OCI-LY7 (cell line): ENCODE results near the gene CNOT6. TPM values are rescaled to one million over a fixed set of nuclear protein-coding genes. Genes with fewer than 3 reads are reported as not detected.

ENCODE experiments used
- BruUV-seq: library from RNA; stranded (reverse); fragments of 400-500 nt; replicated peaks from 2 replicates; lab custom pipeline; 2021; lab: Mats Ljungman, UMichigan
- CTCF ChIA-PET: fragments of 300-600 bp; sonication (Branson Sonifier 250); formaldehyde crosslinking; loops from one replicate; lab custom pipeline; 2022; ENCODE audit warnings: antibody characterized with exemption; ENCODE audit not compliant: unreplicated experiment; lab: Charles Lee
- POLR2A ChIA-PET: fragments of 300-600 bp; sonication (Branson Sonifier 250); formaldehyde crosslinking; loops from one replicate; lab custom pipeline; 2022; ENCODE audit warnings: antibody characterized with exemption; lab: Charles Lee
- DNase-seq: peaks from one replicate; pipeline ENCODE4 v3.0.0-alpha.2; 2015; ENCODE audit warnings: low spot score
- H2AFZ ChIP-seq: fragments of 200-600 bp; sonication (generic), shearing (Covaris generic); 2 replicates; pipeline ENCODE4 v1.6.1; 2014; ENCODE audit warnings: mild to moderate bottlenecking, antibody characterized with exemption, low read length, moderate library complexity
- H3K27ac ChIP-seq: fragments of 200-600 bp; sonication (generic); 2 replicates; pipeline ENCODE4 v1.5.1; 2014; ENCODE audit warnings: mixed run types, low read depth, mild to moderate bottlenecking, moderate library complexity, low read length, inconsistent platforms; ENCODE audit not compliant: poor library complexity, severe bottlenecking
- H3K36me3 ChIP-seq: fragments of 200-600 bp; sonication (generic); 2 replicates; pipeline ENCODE4 v1.6.1; 2014; ENCODE audit warnings: mild to moderate bottlenecking, antibody characterized with exemption, low read length, moderate library complexity, mixed read lengths; ENCODE audit not compliant: insufficient read depth
- H3K4me1 ChIP-seq: fragments of 200-600 bp; sonication (generic); 2 replicates; pipeline ENCODE4 v1.5.1; 2014; ENCODE audit warnings: mild to moderate bottlenecking, low read length; ENCODE audit not compliant: insufficient read depth, poor library complexity, severe bottlenecking
- H3K4me2 ChIP-seq: fragments of 200-600 bp; sonication (generic); 2 replicates; pipeline ENCODE4 v1.6.1; 2014; ENCODE audit warnings: mild to moderate bottlenecking, low read length
- H3K4me3 ChIP-seq: fragments of 200-600 bp; sonication (generic); 2 replicates; pipeline ENCODE4 v1.5.1; 2014; ENCODE audit warnings: mild to moderate bottlenecking, low read depth, low read length; ENCODE audit not compliant: poor library complexity, severe bottlenecking
- H3K79me2 ChIP-seq: fragments of 200-600 bp; sonication (generic); 2 replicates; pipeline ENCODE4 v1.6.1; 2016; ENCODE audit warnings: low read depth, mild to moderate bottlenecking, low read length, moderate library complexity, mixed read lengths; ENCODE audit not compliant: insufficient read depth
- H3K9me2 ChIP-seq: fragments of 200-600 bp; sonication (generic); 2 replicates; pipeline ENCODE4 v1.6.1; 2016; ENCODE audit warnings: mild to moderate bottlenecking, low read length, mixed read lengths; ENCODE audit not compliant: insufficient read depth
- H3K9me3 ChIP-seq: fragments of 200-600 bp; sonication (generic); 2 replicates; pipeline ENCODE4 v1.6.1; 2014; ENCODE audit warnings: mild to moderate bottlenecking, mixed run types, low read length, mixed read lengths
- H4K20me1 ChIP-seq: fragments of 200-600 bp; sonication (generic); 2 replicates; pipeline ENCODE4 v1.6.1; 2014; ENCODE audit warnings: mild to moderate bottlenecking, antibody characterized with exemption, low read length, moderate library complexity, mixed read lengths; ENCODE audit not compliant: insufficient read depth
- CTCF ChIP-seq: fragments of 200-600 bp; sonication (generic); conservative IDR thresholded peaks from 2 replicates; pipeline ENCODE4 v1.5.1; 2014; ENCODE audit warnings: mild to moderate bottlenecking, antibody characterized with exemption, low read length, moderate library complexity, mixed read lengths
- EZH2phosphoT487 ChIP-seq: fragments of 200-600 bp; sonication (generic); IDR thresholded peaks from 2 replicates; pipeline ENCODE4 v1.6.1; 2018; ENCODE audit warnings: low read depth, borderline replicate concordance, mild to moderate bottlenecking, mixed run types, antibody characterized with exemption, low read length, moderate library complexity, mixed read lengths
- intact Hi-C: fragments of 100-400 bp; cut with micrococcal nuclease; formaldehyde crosslinking; loops from one replicate; pipeline ENCODE4 v1.10.0; 2022; ENCODE audit not compliant: unreplicated experiment
- total RNA-seq, 2 experiments: library from RNA; depleted of rRNA in 1 of 2; stranded (reverse); fragments of >200 nt in 1 of 2; shearing (Covaris generic) in 1 of 2; gene quantifications; 2 replicates each; pipeline ENCODE4 v1.2.3, GENCODE V29; 2014 to 2022

The CNOT6 gene
- total RNA-seq, 2 experiments from 2014 or later, result 9.4 to 30.1 TPM

- POLR2A ChIA-PET, result interaction anchor here (0.6 kb wide), 2 partner anchors 13 to 47 kb away, joined by 3 to 4 read pairs; no protein-coding TSS in a partner anchor
- Histone ChIP-seq H3K9me2 (no peaks in the 10 kb centered on the region), H3K4me3 (no peak overlapping the region), H3K4me1 (no peaks in the 10 kb centered on the region), H2AFZ (no peak overlapping the region), H3K27ac (no peak overlapping the region), H3K9me3 (no peaks in the 10 kb centered on the region), H3K79me2 (peaks cover 80% of the 10 kb centered on the region), H3K4me2 (no peak overlapping the region), H3K36me3 (peaks cover 25% of the 10 kb centered on the region), H4K20me1 (peaks cover 11% of the 10 kb centered on the region)
- TF ChIP-seq CTCF (no peak), EZH2phosphoT487 (no peak)
- no TSS peak for BruUV-seq
- intact Hi-C loops, result no loop called here
- no peak for DNase-seq
- CTCF ChIA-PET, result no interaction called here
These were observed 22.3 kb downstream of the CNOT6 start for GRCh38 chr5:180516440-180516839.

GRCh38 chr5:180519098-180519497 lies 24.9 kb downstream of the CNOT6 start:
- H3K4me1 ChIP-seq, result peaks cover 5% of the 10 kb centered on the region
- BruUV-seq, result no TSS peak
- H3K9me3 ChIP-seq, result no peaks in the 10 kb centered on the region
- H4K20me1 ChIP-seq, result peaks cover 30% of the 10 kb centered on the region
- no peak for DNase-seq
- no peak overlapping the region for H3K27ac ChIP-seq
- H3K4me2 ChIP-seq, result no peak overlapping the region
- CTCF ChIA-PET, result no interaction called here
- POLR2A ChIA-PET, result interaction anchor here (0.6 to 1.4 kb wide), 2 partner anchors 18 to 20 kb away, joined by 3 read pairs; no protein-coding TSS in a partner anchor
- TF ChIP-seq EZH2phosphoT487 (no peak), CTCF (no peak)
- no peaks in the 10 kb centered on the region for H3K9me2 ChIP-seq
- H3K36me3 ChIP-seq, result peaks cover 26% of the 10 kb centered on the region
- H3K4me3 ChIP-seq, result no peak overlapping the region
- peaks cover 92% of the 10 kb centered on the region for H3K79me2 ChIP-seq
- intact Hi-C loops, result no loop called here
- H2AFZ ChIP-seq, result no peak overlapping the region

- Histone ChIP-seq H2AFZ (no peak overlapping the region), H3K4me3 (no peak overlapping the region), H4K20me1 (peaks cover 41% of the 10 kb centered on the region), H3K36me3 (peaks cover 26% of the 10 kb centered on the region), H3K4me2 (no peak overlapping the region), H3K9me3 (no peaks in the 10 kb centered on the region), H3K4me1 (peaks cover 7% of the 10 kb centered on the region), H3K79me2 (peaks cover 94% of the 10 kb centered on the region), H3K27ac (no peak overlapping the region), H3K9me2 (no peaks in the 10 kb centered on the region)
- intact Hi-C loops, result no loop called here
- TF ChIP-seq EZH2phosphoT487 (no peak), CTCF (no peak)
- CTCF ChIA-PET, result no interaction called here
- BruUV-seq, result no TSS peak
- no peak for DNase-seq
- POLR2A ChIA-PET, result no interaction called here
These were observed 26.9 kb downstream of the CNOT6 start for GRCh38 chr5:180521101-180521500.
